WTC11 (cell line): ENCODE results near the gene GAL3ST3. TPM values are rescaled to one million over a fixed set of nuclear protein-coding genes. Genes with fewer than 3 reads are reported as not detected.

ENCODE experiments used
- AFF4 ChIP-seq: sonication (generic); formaldehyde crosslinking; IDR thresholded peaks from 2 replicates; pipeline ENCODE4 v1.8.1; 2023; ENCODE audit warnings: mild to moderate bottlenecking, missing genetic modification reagents, borderline replicate concordance
- AR ChIP-seq: fragments of 250-450 bp; sonication (Bioruptor Pico); IDR thresholded peaks from 2 replicates; pipeline ENCODE4 v1.9.0; 2021; ENCODE audit warnings: mild to moderate bottlenecking
- GTF2I ChIP-seq: fragments of 250-450 bp; sonication (Bioruptor Pico); conservative IDR thresholded peaks from 2 replicates; pipeline ENCODE4 v1.4.0; 2021; ENCODE audit warnings: mild to moderate bottlenecking
- HMGA2 ChIP-seq: fragments of 250-450 bp; sonication (Bioruptor Pico); IDR thresholded peaks from 2 replicates; pipeline ENCODE4 v1.4.0; 2021; ENCODE audit warnings: mild to moderate bottlenecking, moderate library complexity
- HMGXB4 ChIP-seq: sonication (generic); formaldehyde crosslinking; IDR thresholded peaks from 2 replicates; pipeline ENCODE4 v1.8.1; 2023; ENCODE audit warnings: mild to moderate bottlenecking, moderate library complexity, missing genetic modification reagents
- ZNF532 ChIP-seq: fragments of 250-450 bp; sonication (Bioruptor Pico); IDR thresholded peaks from 2 replicates; pipeline ENCODE4 v1.9.0; 2021; ENCODE audit warnings: mild to moderate bottlenecking, borderline replicate concordance
- total RNA-seq: library from RNA; stranded (reverse); gene quantifications from 3 replicates; pipeline ENCODE4 v1.2.3, GENCODE V29; 2021

Gene GAL3ST3
- total RNA-seq, 1 experiment from 2014 or later = 21.3 TPM

GRCh38 chr11:65992056-65992455 is 56.9 kb downstream of the GAL3ST3 start (continued):
- TF ChIP-seq HMGXB4 (CRISPR knock-in tag) (no peak), HMGA2 (no peak), GTF2I (CRISPR knock-in tag) (no peak), ZNF532 (no peak), AR (CRISPR knock-in tag) (no peak), AFF4 (CRISPR knock-in tag) (no peak)

Other genes starting within 250 kb of the GAL3ST3 start
- 2.2 to 3.4 TPM (median 2.9 TPM) in 3 replicates for gene SNX32, start 215.2 kb downstream of the GAL3ST3 start, total RNA-seq
- 1,014 to 1,073 TPM (median 1,031 TPM) in 3 replicates for gene CFL1, start 191.0 kb downstream of the GAL3ST3 start, total RNA-seq
- gene MUS81, start 188.7 kb downstream of the GAL3ST3 start, total RNA-seq = 44.9 to 45.9 TPM (median 45.1 TPM) in 3 replicates
- 14.2 to 17.9 TPM (median 17.8 TPM) in 3 replicates for gene EFEMP2, start 176.4 kb downstream of the GAL3ST3 start, total RNA-seq
- 0.18 TPM in 1 of 3 replicates, not detected in the others for gene CTSW, start 169.3 kb downstream of the GAL3ST3 start, total RNA-seq
- 91.6 to 93.1 TPM (median 92.2 TPM) in 3 replicates for gene FIBP, start 160.7 kb downstream of the GAL3ST3 start, total RNA-seq
- gene CCDC85B, start 158.5 kb downstream of the GAL3ST3 start, total RNA-seq = 52.7 to 55.3 TPM (median 53.0 TPM) in 3 replicates
- gene FOSL1, start 148.8 kb downstream of the GAL3ST3 start, total RNA-seq = 16.3 to 20.5 TPM (median 17.1 TPM) in 3 replicates
- 28.5 to 31.9 TPM (median 30.6 TPM) in 3 replicates for gene C11orf68, start 130.1 kb downstream of the GAL3ST3 start, total RNA-seq
- 111 to 129 TPM (median 114 TPM) in 3 replicates for gene DRAP1, start 129.7 kb downstream of the GAL3ST3 start, total RNA-seq
- gene TSGA10IP, start 103.7 kb downstream of the GAL3ST3 start, total RNA-seq = 3.4 to 4.5 TPM (median 4.1 TPM) in 3 replicates
- gene SART1, start 87.4 kb downstream of the GAL3ST3 start, total RNA-seq = 52.3 to 57.0 TPM (median 52.5 TPM) in 3 replicates
- 29.7 to 37.6 TPM (median 32.6 TPM) in 3 replicates for gene EIF1AD, start 47.0 kb downstream of the GAL3ST3 start, total RNA-seq
- 269 to 314 TPM (median 310 TPM) in 3 replicates for gene BANF1, start 46.7 kb downstream of the GAL3ST3 start, total RNA-seq
- 0.72 to 2.7 TPM (median 1.9 TPM) in 3 replicates for gene CST6, start 37.2 kb downstream of the GAL3ST3 start, total RNA-seq
- not detected in 3 replicates for gene CATSPER1, start 22.7 kb downstream of the GAL3ST3 start, total RNA-seq
- 235 to 295 TPM (median 251 TPM) in 3 replicates for gene SF3B2, start 3.2 kb upstream of the GAL3ST3 start, total RNA-seq
- 30.1 to 34.8 TPM (median 30.9 TPM) in 3 replicates for gene PACS1, start 21.1 kb upstream of the GAL3ST3 start, total RNA-seq
- gene KLC2, start 208.5 kb upstream of the GAL3ST3 start, total RNA-seq = 52.3 to 54.9 TPM (median 54.1 TPM) in 3 replicates
- gene RAB1B, start 219.5 kb upstream of the GAL3ST3 start, total RNA-seq = 125 to 134 TPM (median 130 TPM) in 3 replicates
- 12.2 to 12.9 TPM (median 12.2 TPM) in 3 replicates for gene CNIH2, start 229.0 kb upstream of the GAL3ST3 start, total RNA-seq
- 86.0 to 86.9 TPM (median 86.4 TPM) in 3 replicates for gene YIF1A, start 240.0 kb upstream of the GAL3ST3 start, total RNA-seq
- gene TMEM151A, start 242.7 kb upstream of the GAL3ST3 start, total RNA-seq = 2.2 to 2.3 TPM (median 2.3 TPM) in 3 replicates